GM04503 (cell line): ENCODE results near the gene LAMC2.

Source experiments
- DNase-seq: peaks from one replicate; pipeline ENCODE4 v3.0.0-alpha.2; 2012; ENCODE audit warnings: low read depth

The LAMC2 gene

GRCh38 chr1:183287191-183287675 lies 101.2 kb downstream of the LAMC2 start:
- DNase-seq, result no peak

- DNase-seq, result no peak
Observed at GRCh38 chr1:183288583-183288982, 102.5 kb downstream of the LAMC2 start.

GRCh38 chr1:183289051-183289496 lies 103.0 kb downstream of the LAMC2 start:
- no peak for DNase-seq

- no peak for DNase-seq
Observed at GRCh38 chr1:183290628-183291027, 104.6 kb downstream of the LAMC2 start.

GRCh38 chr1:183291216-183291762 lies 105.2 kb downstream of the LAMC2 start:
- no peak for DNase-seq

GRCh38 chr1:183291802-183292514 lies 105.9 kb downstream of the LAMC2 start:
- no peak for DNase-seq

- DNase-seq, result no peak
Observed at GRCh38 chr1:183293241-183293640, 107.2 kb downstream of the LAMC2 start.

GRCh38 chr1:183293876-183294275 lies 107.8 kb downstream of the LAMC2 start:
- DNase-seq, result no peak
